Suppressor macrophage treated with lipopolysaccharide for 4 hours (primary cell): Measurements from ENCODE around the gene FLNB.

Experiments
- DNase-seq: peaks from one replicate; pipeline ENCODE4 v3.0.0-alpha.2; 2020

FLNB gene

GRCh38 chr3:58082047-58082446 lies 73.8 kb downstream of the FLNB start:
- peak; percentile 26 for DNase-seq

DNA sequence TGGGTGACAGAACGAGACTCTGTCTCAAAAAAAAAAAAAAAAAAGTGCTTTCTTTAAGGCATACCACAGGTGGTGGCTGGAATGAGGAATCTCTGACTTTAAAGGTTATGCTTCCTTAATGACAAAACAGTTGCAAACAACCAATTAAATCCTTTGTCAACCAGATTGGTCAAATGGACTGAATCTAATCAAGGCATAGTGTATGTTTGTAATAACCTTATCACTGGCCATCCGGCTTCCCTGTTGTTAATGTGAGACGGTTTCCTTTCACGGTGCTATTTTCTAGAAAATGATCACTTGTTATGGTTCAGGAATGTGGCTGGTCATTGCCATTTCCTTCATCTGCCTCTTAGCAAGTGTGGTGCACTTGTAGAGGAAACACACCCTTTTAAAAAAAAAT lies 75.9 kb downstream of the FLNB start:
- no peak for DNase-seq

- peak; percentile 21 for DNase-seq
Measured at GRCh38 chr3:58084788-58085543, 76.7 kb downstream of the FLNB start.

- DNase-seq: no peak
Measured at GRCh38 chr3:58085616-58086015, 77.4 kb downstream of the FLNB start.

- no peak for DNase-seq
Measured at GRCh38 chr3:58088501-58088900, 80.3 kb downstream of the FLNB start.

DNA sequence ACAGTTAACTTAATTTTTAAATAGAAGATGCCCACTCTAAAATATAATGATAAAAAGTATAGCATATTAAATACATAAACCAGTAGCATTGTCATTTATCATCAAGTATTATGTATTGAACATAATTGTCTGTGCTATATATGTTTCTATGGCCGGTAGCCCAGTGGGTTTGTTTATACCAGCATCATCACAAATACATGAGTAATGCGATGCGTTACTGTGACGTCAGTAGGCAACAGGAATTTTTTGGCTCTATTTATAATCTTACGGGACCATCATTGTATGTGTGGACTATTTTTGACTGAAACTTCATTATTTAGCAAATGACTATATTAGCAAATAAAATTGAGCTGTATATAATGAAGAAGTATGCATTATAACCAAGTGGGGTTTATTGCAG lies 82.1 kb downstream of the FLNB start:
- no peak for DNase-seq

DNA sequence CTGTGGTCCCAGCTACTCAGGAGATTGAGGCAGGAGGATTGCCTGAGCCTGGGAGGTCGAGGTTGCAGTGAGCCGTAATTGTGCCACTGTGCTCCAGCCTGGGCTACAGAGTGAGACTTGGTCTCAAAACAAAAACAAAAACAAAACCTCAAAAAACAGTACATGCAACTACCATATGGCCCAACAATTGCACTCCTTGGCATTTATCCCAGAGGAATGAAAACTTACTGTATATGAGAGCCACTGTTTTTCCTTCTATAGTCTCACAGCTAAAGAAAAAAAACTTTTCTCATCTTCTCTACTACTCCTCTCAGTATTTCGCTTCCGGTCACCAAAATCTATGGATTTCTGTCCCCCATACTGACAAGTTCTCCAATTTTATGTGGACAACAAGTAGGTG lies 84.3 kb downstream of the FLNB start:
- DNase-seq: no peak

- peak; percentile 46 for DNase-seq
Measured at GRCh38 chr3:58093574-58094195, 85.5 kb downstream of the FLNB start.

DNA sequence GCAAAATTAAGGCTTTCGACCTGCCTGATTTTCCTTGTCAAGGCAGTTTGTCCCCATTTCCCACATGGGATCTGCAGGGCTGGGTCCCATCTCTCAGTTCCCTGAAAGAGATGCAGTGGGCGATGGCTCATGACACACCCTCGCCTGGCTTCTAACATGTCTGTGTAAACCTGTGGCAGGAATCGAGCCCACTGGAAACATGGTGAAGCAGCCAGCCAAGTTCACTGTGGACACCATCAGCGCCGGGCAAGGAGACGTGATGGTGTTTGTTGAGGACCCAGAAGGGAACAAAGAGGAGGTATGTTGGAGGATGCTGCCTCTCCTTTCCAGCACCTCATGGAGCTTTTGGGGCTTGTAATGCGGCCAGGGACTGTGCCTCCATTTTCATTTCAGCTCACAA lies 86.4 kb downstream of the FLNB start:
- no peak for DNase-seq

DNA sequence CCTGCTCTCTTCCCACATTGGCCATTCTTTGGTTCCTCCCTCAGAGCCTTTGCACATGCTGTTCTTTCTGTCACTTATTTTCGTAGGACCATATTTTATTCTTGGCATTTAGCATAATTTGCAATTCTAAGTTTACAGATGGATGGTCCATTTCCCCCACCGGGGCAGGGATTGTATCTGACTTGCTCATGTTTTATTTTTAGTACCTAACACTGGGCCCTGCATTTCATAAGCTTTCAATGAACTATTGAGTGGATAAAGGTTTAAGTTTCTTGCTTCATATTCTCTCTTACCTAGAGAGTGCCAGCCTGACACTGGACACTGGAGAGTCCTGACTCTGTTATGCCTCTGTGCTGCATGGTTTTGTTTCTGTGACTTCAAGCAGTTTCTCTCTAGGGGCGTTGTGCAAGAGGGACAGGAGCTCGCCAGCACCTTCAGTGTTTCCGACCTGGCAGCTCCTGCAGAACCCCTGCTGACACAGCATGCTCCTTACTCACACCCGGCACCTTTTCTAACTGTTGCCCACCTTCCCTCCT lies 87.4 kb downstream of the FLNB start:
- DNase-seq: no peak

DNA sequence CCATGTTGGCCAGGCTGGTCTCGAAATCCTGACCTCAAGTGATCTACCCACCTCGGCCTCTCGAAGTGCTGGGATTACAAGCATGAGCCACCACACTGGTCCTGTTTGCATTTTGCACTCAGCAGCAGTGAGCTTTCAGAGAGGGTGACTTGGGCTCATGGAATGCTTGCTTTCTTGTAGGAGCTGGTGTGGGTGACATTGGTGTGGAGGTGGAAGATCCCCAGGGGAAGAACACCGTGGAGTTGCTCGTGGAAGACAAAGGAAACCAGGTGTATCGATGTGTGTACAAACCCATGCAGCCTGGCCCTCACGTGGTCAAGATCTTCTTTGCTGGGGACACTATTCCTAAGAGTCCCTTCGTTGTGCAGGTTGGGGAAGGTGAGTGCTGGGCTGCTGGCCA lies 90.3 kb downstream of the FLNB start:
- no peak for DNase-seq

DNA sequence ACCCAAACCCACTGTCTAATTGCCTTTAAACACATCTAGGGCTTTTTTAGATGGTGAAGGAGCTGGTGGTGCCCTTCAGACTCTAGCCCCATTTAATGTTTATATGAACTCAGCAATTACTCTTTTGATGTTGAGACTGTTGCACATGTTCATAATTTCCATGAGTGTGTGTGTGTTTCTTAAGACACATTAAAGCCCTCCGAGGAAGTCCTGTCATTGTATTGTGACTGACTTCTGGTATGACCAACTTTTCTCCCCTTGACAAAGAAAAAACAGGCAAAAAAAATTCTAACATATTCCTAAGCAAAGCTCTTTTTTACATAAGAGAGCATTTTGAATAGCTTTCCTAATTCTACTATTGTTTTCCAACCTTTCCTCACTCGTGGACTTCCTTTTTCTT lies 91.6 kb downstream of the FLNB start:
- no peak for DNase-seq

GRCh38 chr3:58101499-58102389 lies 93.5 kb downstream of the FLNB start:
- no peak for DNase-seq

- no peak for DNase-seq
Measured at GRCh38 chr3:58102390-58102750, 94.1 kb downstream of the FLNB start.

GRCh38 chr3:58102976-58103451 lies 94.8 kb downstream of the FLNB start:
- DNase-seq: no peak

DNA sequence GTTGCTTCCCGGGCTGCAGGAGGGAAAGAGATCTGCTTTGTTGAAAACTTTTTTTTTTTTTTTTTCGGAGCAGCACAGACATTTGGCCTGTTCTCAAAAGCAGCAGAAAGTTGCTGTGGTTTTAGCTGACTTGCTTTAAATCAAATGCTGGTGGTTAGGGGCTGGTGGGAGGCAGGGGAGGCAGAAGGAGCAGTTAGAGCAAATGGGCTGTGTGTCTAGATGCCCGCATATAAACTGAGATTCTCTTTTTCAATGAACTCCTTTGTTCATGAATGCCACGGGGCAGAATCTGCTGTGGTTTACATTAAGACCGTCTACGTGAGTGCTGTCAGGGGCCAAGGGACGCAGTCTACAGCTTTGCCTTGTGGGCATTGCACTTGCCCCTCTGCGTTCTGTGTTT lies 95.9 kb downstream of the FLNB start:
- DNase-seq: no peak

- DNase-seq: no peak
Measured at GRCh38 chr3:58104712-58105111, 96.5 kb downstream of the FLNB start.

GRCh38 chr3:58105196-58105595 lies 97.0 kb downstream of the FLNB start:
- DNase-seq: no peak

DNA sequence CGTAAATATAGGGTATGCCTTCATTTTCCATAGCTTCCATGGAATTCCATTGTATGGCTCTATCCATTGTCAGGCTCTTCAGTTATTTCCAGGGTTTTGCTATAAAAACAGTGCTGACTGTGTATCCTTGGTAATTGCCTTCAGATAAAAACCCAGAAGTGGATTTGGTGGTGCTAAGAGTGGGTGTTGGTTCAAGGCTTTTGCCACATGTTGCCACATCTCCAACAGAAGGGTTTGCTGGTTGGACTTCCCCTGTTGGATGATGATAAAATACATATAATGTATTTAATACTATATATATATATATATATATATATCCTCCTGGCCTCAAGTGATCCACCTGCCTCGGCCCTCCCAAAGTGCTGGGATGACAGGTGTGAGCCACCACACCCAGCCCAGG lies 97.8 kb downstream of the FLNB start:
- DNase-seq: no peak

GRCh38 chr3:58106640-58107039 lies 98.4 kb downstream of the FLNB start:
- DNase-seq: no peak

- DNase-seq: no peak
Measured at GRCh38 chr3:58107597-58107996, 99.4 kb downstream of the FLNB start.

GRCh38 chr3:58109752-58110151 lies 101.5 kb downstream of the FLNB start:
- DNase-seq: no peak

- DNase-seq: no peak
Measured at GRCh38 chr3:58111513-58112184, 103.4 kb downstream of the FLNB start.
